Hepatic stellate cell (primary cell): ENCODE data around the gene SAMD14.

Source experiments
- DNase-seq: peaks from one replicate; pipeline ENCODE4 v3.0.0; 2011; ENCODE audit warnings: low spot score

Gene SAMD14

DNA sequence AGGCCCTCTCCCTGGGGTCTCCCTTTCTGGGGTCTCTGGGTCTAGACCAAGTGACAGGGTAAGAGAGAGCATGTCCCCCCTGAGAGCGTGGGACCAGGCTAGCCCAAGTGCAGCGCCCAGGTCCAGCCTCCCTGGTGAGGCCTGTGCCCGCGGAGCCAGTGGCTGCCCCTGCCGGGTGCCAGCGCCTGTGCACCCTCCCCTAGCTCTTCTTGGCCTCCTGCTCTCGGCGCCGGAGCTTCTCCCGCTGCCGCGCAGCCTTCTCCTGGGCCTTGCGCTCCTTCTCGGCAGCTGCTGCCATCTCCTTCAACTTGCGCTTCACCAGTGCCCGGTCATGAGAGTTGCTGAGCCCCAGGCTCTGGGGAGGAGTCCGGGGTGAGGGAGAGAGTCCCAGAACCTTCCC is 17.3 kb downstream of the SAMD14 start:
- no peak for DNase-seq

GRCh38 chr17:50111673-50112655 is 18.0 kb downstream of the SAMD14 start:
- DNase-seq, result peak; percentile 59

- peak; percentile 72 for DNase-seq
These were observed 19.2 kb downstream of the SAMD14 start for GRCh38 chr17:50110591-50111349.

DNA sequence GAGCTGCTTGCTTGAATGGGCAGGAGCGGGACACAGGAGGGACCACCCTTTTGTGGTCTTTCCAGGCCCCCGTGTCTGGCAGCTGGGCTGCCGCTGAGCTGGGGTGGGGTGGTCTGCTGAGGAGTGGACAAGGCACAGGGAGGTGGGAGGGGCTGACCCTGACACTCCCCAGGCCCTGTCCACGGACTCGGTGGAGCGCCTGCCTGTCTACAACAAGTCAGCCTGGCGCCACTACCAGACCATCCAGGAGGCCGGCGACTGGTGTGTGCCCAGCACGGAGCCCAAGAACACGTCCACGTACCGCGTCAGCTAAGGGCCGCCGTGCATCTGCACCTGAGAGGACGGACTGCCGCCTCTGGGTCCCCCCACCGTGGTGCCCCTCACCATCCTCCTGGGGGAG is 20.2 kb downstream of the SAMD14 start:
- no peak for DNase-seq

DNA sequence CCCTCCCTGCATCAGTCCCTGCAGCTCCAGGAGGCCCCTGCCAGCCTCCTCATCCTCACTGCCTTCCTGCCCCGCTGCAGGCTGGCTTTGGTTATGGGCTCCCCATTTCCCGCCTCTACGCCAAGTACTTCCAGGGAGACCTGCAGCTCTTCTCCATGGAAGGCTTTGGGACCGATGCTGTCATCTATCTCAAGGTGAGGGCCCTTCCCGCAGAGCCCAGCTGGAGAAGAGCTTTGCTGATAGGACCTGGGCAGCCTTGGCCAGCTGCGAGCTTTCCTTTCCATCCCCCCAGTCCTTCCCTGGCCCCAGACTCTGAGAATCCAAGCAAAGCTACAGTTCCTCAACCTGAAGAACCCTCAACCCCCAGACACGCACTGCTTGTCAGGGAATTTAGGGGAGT is 20.8 kb downstream of the SAMD14 start:
- no peak for DNase-seq

DNA sequence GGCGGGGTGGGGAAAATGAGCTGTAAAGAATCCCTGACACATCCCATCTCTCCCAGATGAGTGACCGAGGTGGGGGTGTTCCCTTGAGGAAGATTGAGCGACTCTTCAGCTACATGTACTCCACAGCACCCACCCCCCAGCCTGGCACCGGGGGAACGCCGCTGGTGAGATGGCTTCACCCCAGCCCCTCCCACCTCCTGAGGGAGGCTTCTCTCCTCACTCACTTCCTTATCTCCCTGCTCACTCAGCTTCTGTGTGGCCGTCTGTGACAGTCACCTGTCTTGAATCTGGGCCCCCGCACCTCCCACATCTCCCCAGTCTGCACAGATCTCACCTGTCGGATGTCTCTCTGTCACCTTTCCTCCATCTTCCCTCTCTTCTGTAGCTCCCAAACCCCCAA is 21.4 kb downstream of the SAMD14 start:
- DNase-seq, result no peak

- DNase-seq, result peak; percentile 76
These were observed 22.1 kb downstream of the SAMD14 start for GRCh38 chr17:50107790-50108414.

DNA sequence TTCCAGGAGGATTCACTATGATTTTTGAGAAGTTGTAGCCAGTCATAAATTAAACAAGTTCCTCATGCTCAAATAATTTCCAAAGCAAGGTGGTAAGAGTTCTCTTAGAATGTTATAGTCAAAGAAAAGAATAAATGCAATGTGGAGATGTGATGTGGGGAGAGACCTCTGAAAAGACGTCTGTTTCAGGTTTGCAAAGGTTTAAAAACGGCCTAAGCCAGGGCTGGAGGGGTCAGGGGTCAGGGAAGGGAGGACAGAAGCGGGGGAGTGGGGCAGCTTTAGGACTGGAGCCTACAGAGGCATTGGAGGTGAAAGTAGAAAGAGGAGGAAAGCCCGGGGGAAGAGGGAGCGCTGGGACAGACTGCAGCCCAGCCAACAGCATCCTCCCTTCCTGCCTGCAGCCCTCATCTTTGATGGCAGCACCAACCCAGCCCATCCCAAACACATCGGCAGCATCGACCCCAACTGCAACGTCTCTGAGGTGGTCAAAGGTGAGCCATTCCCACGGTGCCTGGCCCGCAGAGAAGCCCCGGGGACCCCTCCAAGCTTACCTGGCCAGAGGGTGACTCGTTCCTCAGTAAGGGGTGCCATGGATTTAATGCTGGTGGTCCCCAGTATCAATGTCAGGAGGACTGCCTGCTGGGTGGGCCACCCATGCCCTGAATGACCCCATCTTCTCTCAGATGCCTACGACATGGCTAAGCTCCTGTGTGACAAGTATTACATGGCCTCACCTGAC is 23.4 kb downstream of the SAMD14 start:
- DNase-seq, result no peak

GRCh38 chr17:50105811-50106210 is 24.1 kb downstream of the SAMD14 start:
- DNase-seq, result no peak

DNA sequence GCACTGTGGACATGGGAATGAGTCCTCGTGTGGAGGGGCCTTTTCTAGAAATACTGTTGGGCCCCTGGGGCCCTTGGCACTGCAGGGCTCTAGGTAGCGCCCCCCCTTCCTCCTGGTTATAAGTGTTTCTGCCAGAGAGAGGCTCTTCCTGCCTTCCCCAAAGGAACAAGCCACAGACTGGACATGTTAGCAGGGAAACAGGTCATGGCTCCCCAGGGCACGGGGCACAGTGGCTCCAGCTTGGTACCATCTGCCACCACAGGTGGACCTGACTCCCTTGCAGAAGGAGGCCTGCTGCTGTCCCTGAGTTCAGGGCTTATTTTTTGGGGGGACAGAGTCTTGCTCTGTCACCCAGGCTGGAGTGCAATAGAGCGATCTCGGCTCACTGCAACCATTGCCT is 26.0 kb downstream of the SAMD14 start:
- no peak for DNase-seq

DNA sequence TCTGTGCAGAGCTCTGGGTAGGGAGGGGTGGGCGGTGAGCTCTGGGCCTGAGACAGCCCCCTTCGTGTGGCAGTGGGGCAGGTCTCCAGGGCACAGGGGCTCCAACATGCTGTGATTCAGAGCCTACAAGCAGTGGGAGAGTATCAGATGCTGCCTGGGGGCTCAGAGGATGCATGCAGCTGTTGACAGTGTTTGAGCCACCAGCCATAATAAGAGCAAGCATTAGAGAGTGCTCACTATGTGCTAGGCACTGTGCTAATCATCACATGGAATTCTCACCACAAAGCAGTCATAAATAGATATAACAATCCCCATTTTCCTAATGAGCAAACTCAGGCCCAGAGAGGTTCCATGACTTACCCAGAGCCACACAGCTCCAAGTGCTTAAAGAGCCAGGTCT is 26.7 kb downstream of the SAMD14 start:
- no peak for DNase-seq

- peak; percentile 46 for DNase-seq
These were observed 27.6 kb downstream of the SAMD14 start for GRCh38 chr17:50102164-50102991.

- DNase-seq, result peak; percentile 36
These were observed 28.4 kb downstream of the SAMD14 start for GRCh38 chr17:50101346-50102163.

DNA sequence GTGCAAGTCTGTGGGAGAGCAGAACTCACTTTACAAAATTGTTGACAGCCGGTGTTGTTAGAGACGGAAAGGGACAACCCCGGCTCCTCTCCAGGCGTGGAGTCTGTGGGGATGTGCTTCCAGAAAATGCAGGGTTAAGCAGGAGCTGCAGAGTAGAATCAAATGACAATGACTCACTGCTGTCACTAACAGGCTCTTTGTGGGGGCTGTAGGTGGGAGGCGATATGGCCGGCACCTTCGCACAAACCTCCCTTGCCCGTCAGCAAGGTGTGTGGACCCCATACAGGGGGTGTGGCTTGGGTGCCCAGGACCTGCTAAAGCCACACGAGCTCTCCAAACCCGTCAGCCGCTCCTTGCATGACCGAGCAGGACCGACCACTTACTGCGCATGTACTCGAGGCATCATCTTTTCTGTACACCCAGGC is 29.0 kb downstream of the SAMD14 start:
- no peak for DNase-seq

DNA sequence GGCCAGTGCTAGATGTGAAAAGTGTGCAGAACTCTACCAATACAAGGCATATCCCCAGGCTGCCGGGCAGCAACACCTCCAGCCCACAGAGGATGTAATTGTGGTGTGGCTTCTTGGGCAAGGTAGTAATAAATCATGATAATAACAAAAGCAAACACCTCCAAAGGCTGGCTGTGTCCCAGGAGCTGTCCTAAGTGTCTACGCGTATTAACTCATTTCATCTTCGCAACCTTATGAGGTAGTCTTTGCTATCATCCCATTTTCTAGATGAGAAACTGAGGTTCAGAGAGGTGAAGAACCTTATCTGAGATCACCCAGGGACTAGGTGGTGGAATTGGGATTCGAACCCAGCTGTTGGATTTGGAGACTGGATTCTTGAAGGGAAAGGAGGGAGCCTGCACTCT is 29.5 kb downstream of the SAMD14 start:
- DNase-seq, result no peak

- DNase-seq, result no peak
These were observed 31.0 kb downstream of the SAMD14 start for GRCh38 chr17:50099003-50099402.

DNA sequence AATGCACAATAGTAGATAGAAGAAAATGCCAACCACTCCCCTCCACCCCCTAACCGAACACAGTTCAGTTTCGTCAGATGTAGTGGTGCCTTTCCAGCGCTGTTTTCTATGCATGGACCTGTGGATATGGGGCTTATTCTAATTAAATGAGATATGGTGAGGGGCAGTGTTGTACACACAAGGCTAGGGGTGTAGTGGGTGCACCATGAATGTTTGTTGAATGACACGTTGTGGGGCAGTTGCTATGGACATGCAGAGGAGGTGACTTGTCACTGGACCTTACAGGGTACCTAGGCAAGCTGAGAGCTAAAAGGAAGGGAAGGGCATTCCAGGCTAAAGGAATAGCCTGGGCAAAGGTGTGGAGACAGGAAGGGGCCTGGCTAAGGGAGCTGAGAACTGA is 31.4 kb downstream of the SAMD14 start:
- no peak for DNase-seq

DNA sequence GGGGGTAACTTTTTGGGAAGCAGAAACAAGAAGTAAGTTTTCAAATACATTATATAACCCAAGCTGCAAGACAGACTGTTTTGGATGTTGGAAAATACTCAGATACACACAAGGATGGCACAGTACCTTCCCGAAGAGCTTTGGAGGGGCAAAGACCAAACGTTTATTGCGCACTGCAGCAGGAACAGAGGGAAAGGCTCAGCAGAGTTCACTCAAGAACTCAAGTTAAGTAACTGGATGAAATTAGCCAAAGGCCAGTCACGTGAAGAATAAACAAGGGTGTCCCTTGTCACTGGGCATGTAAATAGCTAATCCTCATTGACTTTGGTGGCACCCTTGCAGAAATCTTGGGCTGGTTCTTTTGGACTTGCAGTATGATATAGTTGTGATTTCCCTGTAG is 32.0 kb downstream of the SAMD14 start:
- no peak for DNase-seq

GRCh38 chr17:50097455-50097854 is 32.5 kb downstream of the SAMD14 start:
- DNase-seq, result no peak

- no peak for DNase-seq
These were observed 33.2 kb downstream of the SAMD14 start for GRCh38 chr17:50096758-50097157.
